ENCODE results near the gene METAP1D.

DNA sequence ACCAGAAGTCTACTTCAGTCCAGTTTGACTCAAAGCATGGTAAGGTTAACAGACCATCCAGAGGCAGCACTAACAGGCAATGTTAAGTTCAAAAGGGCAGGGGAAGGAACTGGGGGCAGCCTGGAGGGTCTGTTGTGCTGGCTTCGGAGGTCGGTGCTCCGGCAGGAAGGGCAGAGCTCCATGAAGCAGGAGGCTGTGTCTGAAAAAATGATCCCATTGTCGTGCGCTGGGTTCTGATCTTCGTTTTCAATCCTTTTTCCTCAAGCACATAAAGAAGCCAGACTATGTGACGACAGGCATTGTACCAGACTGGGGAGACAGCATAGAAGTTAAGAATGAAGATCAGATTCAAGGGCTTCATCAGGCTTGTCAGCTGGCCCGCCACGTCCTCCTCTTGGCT is 63.7 kb downstream of the METAP1D start:
- TF ChIP-seq, protein P1, sequence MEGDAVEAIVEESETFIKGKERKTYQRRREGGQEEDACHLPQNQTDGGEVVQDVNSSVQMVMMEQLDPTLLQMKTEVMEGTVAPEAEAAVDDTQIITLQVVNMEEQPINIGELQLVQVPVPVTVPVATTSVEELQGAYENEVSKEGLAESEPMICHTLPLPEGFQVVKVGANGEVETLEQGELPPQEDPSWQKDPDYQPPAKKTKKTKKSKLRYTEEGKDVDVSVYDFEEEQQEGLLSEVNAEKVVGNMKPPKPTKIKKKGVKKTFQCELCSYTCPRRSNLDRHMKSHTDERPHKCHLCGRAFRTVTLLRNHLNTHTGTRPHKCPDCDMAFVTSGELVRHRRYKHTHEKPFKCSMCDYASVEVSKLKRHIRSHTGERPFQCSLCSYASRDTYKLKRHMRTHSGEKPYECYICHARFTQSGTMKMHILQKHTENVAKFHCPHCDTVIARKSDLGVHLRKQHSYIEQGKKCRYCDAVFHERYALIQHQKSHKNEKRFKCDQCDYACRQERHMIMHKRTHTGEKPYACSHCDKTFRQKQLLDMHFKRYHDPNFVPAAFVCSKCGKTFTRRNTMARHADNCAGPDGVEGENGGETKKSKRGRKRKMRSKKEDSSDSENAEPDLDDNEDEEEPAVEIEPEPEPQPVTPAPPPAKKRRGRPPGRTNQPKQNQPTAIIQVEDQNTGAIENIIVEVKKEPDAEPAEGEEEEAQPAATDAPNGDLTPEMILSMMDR (IDR thresholded peaks at IDR 0.05; ENCODE audit: extremely low read depth in 1 of 2, insufficient read depth in 1 of 2, low read depth in 1 of 2, low read length in 2 of 2), result no peak
- TF ChIP-seq POLR2A (IDR thresholded peaks at IDR 0.05; ENCODE audit: low read depth, low read length) (no peak), EZH2 (IDR thresholded peaks at IDR 0.05; ENCODE audit: borderline replicate concordance, low read depth, low read length, severe bottlenecking) (no peak), MYC (IDR thresholded peaks at IDR 0.05; ENCODE audit: low read depth, low read length) (no peak), POLR2AphosphoS5 (IDR thresholded peaks at IDR 0.05; ENCODE audit: insufficient read depth, low read depth, low read length) (no peak), JUN (IDR thresholded peaks at IDR 0.05; ENCODE audit: borderline replicate concordance, insufficient read depth, insufficient read length, low read depth) (no peak), GATA2 (IDR thresholded peaks at IDR 0.05; ENCODE audit: insufficient read depth, insufficient read length, low read depth, low read length) (no peak)
- TF ChIP-seq, protein P2, sequence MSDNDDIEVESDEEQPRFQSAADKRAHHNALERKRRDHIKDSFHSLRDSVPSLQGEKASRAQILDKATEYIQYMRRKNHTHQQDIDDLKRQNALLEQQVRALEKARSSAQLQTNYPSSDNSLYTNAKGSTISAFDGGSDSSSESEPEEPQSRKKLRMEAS (IDR thresholded peaks at IDR 0.05; ENCODE audit: insufficient read depth, insufficient read length), result no peak

All from endothelial cell of umbilical vein (primary cell).